C4-2B (cell line): ENCODE data around the gene FZD10.

Experiments used
- CTCF ChIP-seq: fragments of 450-650 bp; conservative IDR thresholded peaks from 2 replicates; pipeline ENCODE4 v1.5.1; 2017; ENCODE audit warnings: mild to moderate bottlenecking
- ZFX ChIP-seq: fragments of 450-650 bp; IDR thresholded peaks from 2 replicates; pipeline ENCODE4 v1.6.1; 2017

GRCh38 chr12:130139567-130140421 lies 22.5 kb upstream of the FZD10 start:
- no peak for TF ChIP-seq CTCF
- TF ChIP-seq ZFX, result no peak
